HEK293 (cell line): ENCODE data around the gene KRT80.

Source experiments
- CTCF ChIA-PET: fragments of 350-600 bp; formaldehyde crosslinking; extraction: SDS; loops from one replicate; lab custom pipeline; 2021; ENCODE audit warnings: antibody characterized with exemption; lab: Yijun Ruan, JAX
- POLR2A ChIA-PET: fragments of 300-600 bp; formaldehyde crosslinking; extraction: SDS; loops from one replicate; lab custom pipeline; 2020; ENCODE audit warnings: antibody characterized with exemption, inconsistent platforms; lab: Yijun Ruan, JAX
- H3K27ac ChIP-seq: fragments of 200-500 bp; sonication (Bioruptor generic); 2 replicates; pipeline ENCODE4 v1.5.1; 2014; ENCODE audit warnings: low read depth, low read length, control low read depth, inconsistent platforms; ENCODE audit errors: extremely low read depth
- H3K36me3 ChIP-seq, 2 experiments: fragments of 200-500 bp in 1 of 2; sonication (Bioruptor generic) in 1 of 2; 1 replicate in 1 of 2; 2 replicates in 1 of 2; pipeline ENCODE4 v1.5.1; 2014 to 2017; ENCODE audit warnings: inconsistent platforms in 2 of 2, low read length in 2 of 2; ENCODE audit not compliant: control insufficient read depth in 2 of 2, insufficient read depth in 1 of 2
- H3K4me1 ChIP-seq: fragments of 200-500 bp; sonication (Bioruptor generic); 2 replicates; pipeline ENCODE4 v1.5.1; 2014; ENCODE audit warnings: mild to moderate bottlenecking, low read length, inconsistent platforms; ENCODE audit not compliant: control insufficient read depth, insufficient read depth
- H3K4me3 ChIP-seq: 2 replicates; pipeline ENCODE4 v1.5.1; 2011; ENCODE audit warnings: low read depth, mild to moderate bottlenecking, control low read depth, low read length, moderate library complexity
- H3K9me3 ChIP-seq: fragments of 200-500 bp; sonication (Bioruptor generic); 2 replicates; pipeline ENCODE4 v1.5.1; 2014; ENCODE audit warnings: low read depth, low read length, inconsistent platforms; ENCODE audit not compliant: control insufficient read depth, insufficient read depth
- BCL11A ChIP-seq: fragments of 450-650 bp; formaldehyde crosslinking; IDR thresholded peaks from 2 replicates; pipeline ENCODE4 v1.5.1; 2016; ENCODE audit warnings: low read depth, missing biosample characterization, missing genetic modification characterization
- EGR2 ChIP-seq: fragments of 450-650 bp; formaldehyde crosslinking; IDR thresholded peaks from 2 replicates; pipeline ENCODE4 v1.5.1; 2016; ENCODE audit warnings: low read depth, missing biosample characterization, missing genetic modification characterization
- GLI2 ChIP-seq: fragments of 450-650 bp; formaldehyde crosslinking; IDR thresholded peaks from 2 replicates; pipeline ENCODE4; 2017; ENCODE audit warnings: missing biosample characterization, missing genetic modification characterization, low read depth, borderline replicate concordance
- GLIS1 ChIP-seq: fragments of 450-650 bp; formaldehyde crosslinking; IDR thresholded peaks from 2 replicates; pipeline ENCODE4 v1.5.1; 2016; ENCODE audit warnings: missing biosample characterization, missing genetic modification characterization
- KLF7 ChIP-seq: fragments of 450-650 bp; formaldehyde crosslinking; IDR thresholded peaks from 2 replicates; pipeline ENCODE4 v1.5.1; 2016; ENCODE audit warnings: missing biosample characterization, missing genetic modification characterization, borderline replicate concordance
- MYNN ChIP-seq: fragments of 450-650 bp; formaldehyde crosslinking; IDR thresholded peaks from 2 replicates; pipeline ENCODE4 v1.5.1; 2016; ENCODE audit warnings: missing biosample characterization, missing genetic modification characterization, borderline replicate concordance
- MZF1 ChIP-seq: fragments of 450-650 bp; formaldehyde crosslinking; IDR thresholded peaks from 2 replicates; pipeline ENCODE4 v1.5.1; 2017; ENCODE audit warnings: missing biosample characterization, missing genetic modification characterization, borderline replicate concordance
- PRDM4 ChIP-seq: fragments of 450-650 bp; formaldehyde crosslinking; IDR thresholded peaks from 2 replicates; pipeline ENCODE4 v1.5.1; 2017; ENCODE audit warnings: missing biosample characterization, missing genetic modification characterization
- ZBTB11 ChIP-seq: fragments of 450-650 bp; formaldehyde crosslinking; conservative IDR thresholded peaks from 2 replicates; pipeline ENCODE4 v1.5.1; 2016; ENCODE audit warnings: low read depth, missing biosample characterization, missing genetic modification characterization
- ZBTB21 ChIP-seq: fragments of 450-650 bp; formaldehyde crosslinking; IDR thresholded peaks from 2 replicates; pipeline ENCODE4 v1.5.1; 2017; ENCODE audit warnings: missing biosample characterization, missing genetic modification characterization
- ZEB2 ChIP-seq: fragments of 450-650 bp; formaldehyde crosslinking; IDR thresholded peaks from 2 replicates; pipeline ENCODE4 v1.5.1; 2016; ENCODE audit warnings: missing biosample characterization, missing genetic modification characterization
- ZFP3 ChIP-seq: fragments of 450-650 bp; formaldehyde crosslinking; IDR thresholded peaks from 2 replicates; pipeline ENCODE4 v1.5.1; 2016; ENCODE audit warnings: low read depth, missing biosample characterization, missing genetic modification characterization
- ZFP37 ChIP-seq: fragments of 450-650 bp; formaldehyde crosslinking; IDR thresholded peaks from 2 replicates; pipeline ENCODE4 v1.5.1; 2016; ENCODE audit warnings: missing biosample characterization, missing genetic modification characterization
- ZNF133 ChIP-seq: fragments of 450-650 bp; formaldehyde crosslinking; IDR thresholded peaks from 2 replicates; pipeline ENCODE4 v1.5.1; 2016; ENCODE audit warnings: missing biosample characterization, missing genetic modification characterization
- ZNF18 ChIP-seq: fragments of 450-650 bp; formaldehyde crosslinking; IDR thresholded peaks from 2 replicates; pipeline ENCODE4 v1.5.1; 2016; ENCODE audit warnings: missing biosample characterization, missing genetic modification characterization
- ZNF366 ChIP-seq: fragments of 450-650 bp; formaldehyde crosslinking; conservative IDR thresholded peaks from 2 replicates; pipeline ENCODE4 v1.5.1; 2016; ENCODE audit warnings: missing biosample characterization, missing genetic modification characterization
- ZNF48 ChIP-seq: fragments of 450-650 bp; formaldehyde crosslinking; IDR thresholded peaks from 2 replicates; pipeline ENCODE4 v1.5.1; 2016; ENCODE audit warnings: missing biosample characterization, missing genetic modification characterization
- ZNF510 ChIP-seq: fragments of 450-650 bp; formaldehyde crosslinking; IDR thresholded peaks from 2 replicates; pipeline ENCODE4 v1.5.1; 2018; ENCODE audit warnings: mild to moderate bottlenecking, missing genetic modification characterization, missing biosample characterization; ENCODE audit not compliant: insufficient replicate concordance
- ZNF629 ChIP-seq: fragments of 450-650 bp; formaldehyde crosslinking; IDR thresholded peaks from 2 replicates; pipeline ENCODE4 v1.5.1; 2017; ENCODE audit warnings: missing biosample characterization, missing genetic modification characterization
- ZNF768 ChIP-seq: fragments of 450-650 bp; formaldehyde crosslinking; IDR thresholded peaks from 2 replicates; pipeline ENCODE4 v1.5.1; 2018; ENCODE audit warnings: missing biosample characterization, mild to moderate bottlenecking, missing genetic modification characterization
- TF ChIP-seq, protein P1 (sequence below): fragments of 450-650 bp; formaldehyde crosslinking; IDR thresholded peaks from 2 replicates; pipeline ENCODE4 v1.5.1; 2016; ENCODE audit warnings: missing biosample characterization, missing genetic modification characterization
- TF ChIP-seq, protein P2 (sequence below): fragments of 450-650 bp; formaldehyde crosslinking; IDR thresholded peaks from 2 replicates; pipeline ENCODE4 v1.5.0; 2017; ENCODE audit warnings: missing biosample characterization, missing genetic modification characterization, borderline replicate concordance
- TF ChIP-seq, protein P3 (sequence below): fragments of 450-650 bp; formaldehyde crosslinking; IDR thresholded peaks from 2 replicates; pipeline ENCODE4 v1.5.1; 2016; ENCODE audit warnings: missing biosample characterization, missing genetic modification characterization

The KRT80 gene

GRCh38 chr12:52203079-52203921, 11.5 kb upstream of the KRT80 start:
- H3K4me3 ChIP-seq, result no peak overlapping the region
- ChIA-PET CTCF (interaction anchor here (0.6 to 1.7 kb wide), 6 partner anchors 10 to 613 kb away, joined by 3 to 8 read pairs (median 4); no protein-coding TSS in a partner anchor), POLR2A (interaction anchor here (0.5 to 1.3 kb wide), 3 partner anchors 11 to 933 kb away, joined by 3 to 8 read pairs (median 4); partner anchors contain the start of gene KRT80)
- no peaks in the 10 kb centered on the region for H3K9me3 ChIP-seq
- H3K27ac ChIP-seq, result no peak overlapping the region; the same call in 1 of the 2 replicates
- H3K36me3 ChIP-seq, result no peaks in the 10 kb centered on the region
- peaks cover 8% of the 10 kb centered on the region; the same call in 1 of the 2 replicates for H3K4me1 ChIP-seq
- TF ChIP-seq, protein P1, sequence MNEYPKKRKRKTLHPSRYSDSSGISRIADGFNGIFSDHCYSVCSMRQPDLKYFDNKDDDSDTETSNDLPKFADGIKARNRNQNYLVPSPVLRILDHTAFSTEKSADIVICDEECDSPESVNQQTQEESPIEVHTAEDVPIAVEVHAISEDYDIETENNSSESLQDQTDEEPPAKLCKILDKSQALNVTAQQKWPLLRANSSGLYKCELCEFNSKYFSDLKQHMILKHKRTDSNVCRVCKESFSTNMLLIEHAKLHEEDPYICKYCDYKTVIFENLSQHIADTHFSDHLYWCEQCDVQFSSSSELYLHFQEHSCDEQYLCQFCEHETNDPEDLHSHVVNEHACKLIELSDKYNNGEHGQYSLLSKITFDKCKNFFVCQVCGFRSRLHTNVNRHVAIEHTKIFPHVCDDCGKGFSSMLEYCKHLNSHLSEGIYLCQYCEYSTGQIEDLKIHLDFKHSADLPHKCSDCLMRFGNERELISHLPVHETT (tag by site-specific recombination), result peak; percentile 52; the same call in 1 of the 2 replicates
- TF ChIP-seq MYNN (tag by site-specific recombination) (0 out of 2 replicates have a peak, but pooled peaks have one; percentile 15), ZNF18 (peak; percentile 93), GLI2 (tag by site-specific recombination) (no peak), ZBTB21 (tag by site-specific recombination) (peak; percentile 88), ZEB2 (tag by site-specific recombination) (peak; percentile 72), ZNF366 (tag by site-specific recombination) (peak; percentile 83), ZNF510 (tag by site-specific recombination) (no peak), ZNF768 (tag by site-specific recombination) (no peak), MZF1 (tag by site-specific recombination) (no peak), ZFP37 (0 out of 2 replicates have a peak, but pooled peaks have one; percentile 27), ZNF629 (peak; percentile 85), KLF7 (peak; percentile 96), PRDM4 (tag by site-specific recombination) (no peak), BCL11A (peak; percentile 51), ZFP3 (tag by site-specific recombination) (no peak), ZNF48 (tag by site-specific recombination) (no peak), EGR2 (tag by site-specific recombination) (peak; percentile 98), ZBTB11 (tag by site-specific recombination) (no peak), ZNF133 (tag by site-specific recombination) (no peak), GLIS1 (peak; percentile 31; the same call in 1 of the 2 replicates)
- TF ChIP-seq, protein P2, sequence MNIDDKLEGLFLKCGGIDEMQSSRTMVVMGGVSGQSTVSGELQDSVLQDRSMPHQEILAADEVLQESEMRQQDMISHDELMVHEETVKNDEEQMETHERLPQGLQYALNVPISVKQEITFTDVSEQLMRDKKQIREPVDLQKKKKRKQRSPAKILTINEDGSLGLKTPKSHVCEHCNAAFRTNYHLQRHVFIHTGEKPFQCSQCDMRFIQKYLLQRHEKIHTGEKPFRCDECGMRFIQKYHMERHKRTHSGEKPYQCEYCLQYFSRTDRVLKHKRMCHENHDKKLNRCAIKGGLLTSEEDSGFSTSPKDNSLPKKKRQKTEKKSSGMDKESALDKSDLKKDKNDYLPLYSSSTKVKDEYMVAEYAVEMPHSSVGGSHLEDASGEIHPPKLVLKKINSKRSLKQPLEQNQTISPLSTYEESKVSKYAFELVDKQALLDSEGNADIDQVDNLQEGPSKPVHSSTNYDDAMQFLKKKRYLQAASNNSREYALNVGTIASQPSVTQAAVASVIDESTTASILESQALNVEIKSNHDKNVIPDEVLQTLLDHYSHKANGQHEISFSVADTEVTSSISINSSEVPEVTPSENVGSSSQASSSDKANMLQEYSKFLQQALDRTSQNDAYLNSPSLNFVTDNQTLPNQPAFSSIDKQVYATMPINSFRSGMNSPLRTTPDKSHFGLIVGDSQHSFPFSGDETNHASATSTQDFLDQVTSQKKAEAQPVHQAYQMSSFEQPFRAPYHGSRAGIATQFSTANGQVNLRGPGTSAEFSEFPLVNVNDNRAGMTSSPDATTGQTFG (tag by site-specific recombination), result peak; percentile 70; the same call in 1 of the 2 replicates
- TF ChIP-seq, protein P3, sequence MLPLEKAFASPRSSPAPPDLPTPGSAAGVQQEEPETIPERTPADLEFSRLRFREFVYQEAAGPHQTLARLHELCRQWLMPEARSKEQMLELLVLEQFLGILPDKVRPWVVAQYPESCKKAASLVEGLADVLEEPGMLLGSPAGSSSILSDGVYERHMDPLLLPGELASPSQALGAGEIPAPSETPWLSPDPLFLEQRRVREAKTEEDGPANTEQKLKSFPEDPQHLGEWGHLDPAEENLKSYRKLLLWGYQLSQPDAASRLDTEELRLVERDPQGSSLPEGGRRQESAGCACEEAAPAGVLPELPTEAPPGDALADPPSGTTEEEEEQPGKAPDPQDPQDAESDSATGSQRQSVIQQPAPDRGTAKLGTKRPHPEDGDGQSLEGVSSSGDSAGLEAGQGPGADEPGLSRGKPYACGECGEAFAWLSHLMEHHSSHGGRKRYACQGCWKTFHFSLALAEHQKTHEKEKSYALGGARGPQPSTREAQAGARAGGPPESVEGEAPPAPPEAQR (tag by site-specific recombination), result peak; percentile 39; the same call in 1 of the 2 replicates
